ENCODE results near the gene SYTL4.

DNA sequence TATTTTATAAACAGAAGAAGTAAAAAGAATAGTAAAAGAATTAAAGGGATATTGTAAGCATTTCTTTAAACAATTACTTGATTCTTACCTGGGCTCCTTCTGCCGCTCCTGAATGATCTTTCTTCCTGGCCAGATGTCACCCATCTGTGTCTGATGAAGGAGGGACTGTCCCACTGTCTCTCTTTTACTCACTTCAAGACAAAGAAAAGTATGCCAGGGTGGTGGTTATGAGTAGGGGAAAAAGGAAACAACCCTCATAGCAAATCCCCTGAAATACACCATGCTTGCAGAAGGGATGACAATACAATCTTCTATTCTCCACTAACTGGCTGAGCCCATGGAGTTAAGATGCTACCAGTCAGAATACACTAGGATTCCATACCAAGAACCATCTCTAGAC lies 31.1 kb downstream of the SYTL4 start:
- TF ChIP-seq, protein P1, sequence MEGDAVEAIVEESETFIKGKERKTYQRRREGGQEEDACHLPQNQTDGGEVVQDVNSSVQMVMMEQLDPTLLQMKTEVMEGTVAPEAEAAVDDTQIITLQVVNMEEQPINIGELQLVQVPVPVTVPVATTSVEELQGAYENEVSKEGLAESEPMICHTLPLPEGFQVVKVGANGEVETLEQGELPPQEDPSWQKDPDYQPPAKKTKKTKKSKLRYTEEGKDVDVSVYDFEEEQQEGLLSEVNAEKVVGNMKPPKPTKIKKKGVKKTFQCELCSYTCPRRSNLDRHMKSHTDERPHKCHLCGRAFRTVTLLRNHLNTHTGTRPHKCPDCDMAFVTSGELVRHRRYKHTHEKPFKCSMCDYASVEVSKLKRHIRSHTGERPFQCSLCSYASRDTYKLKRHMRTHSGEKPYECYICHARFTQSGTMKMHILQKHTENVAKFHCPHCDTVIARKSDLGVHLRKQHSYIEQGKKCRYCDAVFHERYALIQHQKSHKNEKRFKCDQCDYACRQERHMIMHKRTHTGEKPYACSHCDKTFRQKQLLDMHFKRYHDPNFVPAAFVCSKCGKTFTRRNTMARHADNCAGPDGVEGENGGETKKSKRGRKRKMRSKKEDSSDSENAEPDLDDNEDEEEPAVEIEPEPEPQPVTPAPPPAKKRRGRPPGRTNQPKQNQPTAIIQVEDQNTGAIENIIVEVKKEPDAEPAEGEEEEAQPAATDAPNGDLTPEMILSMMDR (IDR thresholded peaks at IDR 0.05), result no peak
- no peak for TF ChIP-seq POLR2AphosphoS5 (IDR thresholded peaks at IDR 0.05)
